ENCODE data around the gene MDN1.

Gene MDN1

GRCh38 chr6:89605861-89606260, 213.7 kb downstream of the MDN1 start:
- TF ChIP-seq CTCF (IDR thresholded peaks at IDR 0.05; ENCODE audit: low read length, missing control alignments), result no peak
- H3K4me3 ChIP-seq (replicated peaks; ENCODE audit: low read depth, low read length), result no peak overlapping the region
- DNase-seq (ENCODE audit: low read depth), result no peak

GRCh38 chr6:89604653-89605052, 214.9 kb downstream of the MDN1 start:
- no peak overlapping the region for H3K4me3 ChIP-seq (replicated peaks; ENCODE audit: low read depth, low read length)
- TF ChIP-seq CTCF (IDR thresholded peaks at IDR 0.05; ENCODE audit: low read length, missing control alignments), result no peak
- DNase-seq (ENCODE audit: low read depth), result no peak

GRCh38 chr6:89602166-89602565, 217.4 kb downstream of the MDN1 start:
- H3K4me3 ChIP-seq (replicated peaks; ENCODE audit: low read depth, low read length), result no peak overlapping the region
- DNase-seq (ENCODE audit: low read depth), result no peak
- TF ChIP-seq CTCF (IDR thresholded peaks at IDR 0.05; ENCODE audit: low read length, missing control alignments), result no peak

- TF ChIP-seq CTCF (IDR thresholded peaks at IDR 0.05; ENCODE audit: low read length, missing control alignments), result no peak
- H3K4me3 ChIP-seq (replicated peaks; ENCODE audit: low read depth, low read length), result no peak overlapping the region
- DNase-seq (ENCODE audit: low read depth), result no peak
These were observed 219.9 kb downstream of the MDN1 start for GRCh38 chr6:89599727-89600126.

- DNase-seq (ENCODE audit: low read depth), result peak; percentile 46
- TF ChIP-seq CTCF (IDR thresholded peaks at IDR 0.05; ENCODE audit: low read length, missing control alignments), result peak; percentile 3
These were observed 221.6 kb downstream of the MDN1 start for GRCh38 chr6:89597988-89598387.

GRCh38 chr6:89597372-89597771, 222.2 kb downstream of the MDN1 start:
- TF ChIP-seq CTCF (IDR thresholded peaks at IDR 0.05; ENCODE audit: low read length, missing control alignments), result no peak
- no peak overlapping the region for H3K4me3 ChIP-seq (replicated peaks; ENCODE audit: low read depth, low read length)
- no peak for DNase-seq (ENCODE audit: low read depth)

More at GRCh38 chr6:89597988-89598387, 221.6 kb downstream of the MDN1 start:
- H3K4me3 ChIP-seq (replicated peaks; ENCODE audit: low read depth, low read length), result no peak overlapping the region

GRCh38 chr6:89596484-89596883, 223.1 kb downstream of the MDN1 start:
- no peak overlapping the region for H3K4me3 ChIP-seq (replicated peaks; ENCODE audit: low read depth, low read length)
- DNase-seq (ENCODE audit: low read depth), result no peak
- no peak for TF ChIP-seq CTCF (IDR thresholded peaks at IDR 0.05; ENCODE audit: low read length, missing control alignments)

All from fibroblast of pulmonary artery (primary cell).